H9 (cell line): Measurements from ENCODE around the gene ASB7. TPM values are rescaled to one million over a fixed set of nuclear protein-coding genes. Genes with fewer than 3 reads are reported as not detected.

Experiments
- DNase-seq: peaks from one replicate; pipeline ENCODE4 v3.0.0-alpha.2; 2017
- H2AFZ ChIP-seq: one replicate; pipeline ENCODE4 v1.6.1; 2013; ENCODE audit warnings: mild to moderate bottlenecking, low read length, control low read depth, moderate library complexity
- H2AK5ac ChIP-seq: 2 replicates; pipeline ENCODE4 v1.6.1; 2013; ENCODE audit warnings: low read length, control low read depth, mixed read lengths; ENCODE audit not compliant: insufficient read length
- H2BK120ac ChIP-seq: one replicate; pipeline ENCODE4 v1.6.1; 2013; ENCODE audit warnings: low read depth, mild to moderate bottlenecking, low read length, control low read depth, inconsistent platforms; ENCODE audit not compliant: poor library complexity, severe bottlenecking
- H2BK12ac ChIP-seq: 2 replicates; pipeline ENCODE4 v1.6.1; 2013; ENCODE audit warnings: low read length, control low read depth, mixed read lengths, low read depth; ENCODE audit not compliant: insufficient read length
- H2BK15ac ChIP-seq: 2 replicates; pipeline ENCODE4 v1.6.1; 2013; ENCODE audit warnings: low read depth, low read length, control low read depth
- H2BK20ac ChIP-seq: one replicate; pipeline ENCODE4 v1.6.1; 2013; ENCODE audit warnings: low read depth, mild to moderate bottlenecking, low read length, control low read depth, inconsistent platforms; ENCODE audit not compliant: poor library complexity, severe bottlenecking
- H2BK5ac ChIP-seq: 2 replicates; pipeline ENCODE4 v1.6.1; 2013; ENCODE audit warnings: low read length, control low read depth, mixed read lengths; ENCODE audit not compliant: insufficient read length
- H3K14ac ChIP-seq: 2 replicates; pipeline ENCODE4 v1.6.1; 2013; ENCODE audit warnings: low read length, control low read depth; ENCODE audit not compliant: insufficient read depth
- H3K18ac ChIP-seq: 2 replicates; pipeline ENCODE4 v1.6.1; 2013; ENCODE audit warnings: low read depth, mild to moderate bottlenecking, mixed read lengths, low read length, control low read depth; ENCODE audit not compliant: insufficient read length
- H3K23ac ChIP-seq: 2 replicates; pipeline ENCODE4 v1.6.1; 2013; ENCODE audit warnings: low read length, control low read depth, mixed read lengths, low read depth; ENCODE audit not compliant: insufficient read length
- H3K23me2 ChIP-seq: 2 replicates; pipeline ENCODE4 v1.6.1; 2013; ENCODE audit warnings: low read depth, mild to moderate bottlenecking, mixed read lengths, low read length, control low read depth; ENCODE audit not compliant: insufficient read length, poor library complexity, severe bottlenecking
- H3K27ac ChIP-seq: 2 replicates; pipeline ENCODE4 v1.5.1; 2013; ENCODE audit warnings: low read length, control low read depth, mixed read lengths, low read depth; ENCODE audit not compliant: insufficient read length
- H3K27me3 ChIP-seq: 2 replicates; pipeline ENCODE4 v1.6.1; 2013; ENCODE audit warnings: low read length, control low read depth, inconsistent platforms; ENCODE audit not compliant: insufficient read depth
- H3K4ac ChIP-seq: 2 replicates; pipeline ENCODE4 v1.6.1; 2013; ENCODE audit warnings: low read depth, mild to moderate bottlenecking, control low read depth, inconsistent platforms, low read length, moderate library complexity
- H3K4me1 ChIP-seq: 2 replicates; pipeline ENCODE4 v1.6.1; 2013; ENCODE audit warnings: low read length, control low read depth, inconsistent platforms; ENCODE audit not compliant: insufficient read depth
- H3K4me2 ChIP-seq: 2 replicates; pipeline ENCODE4 v1.6.1; 2013; ENCODE audit warnings: low read length, control low read depth, mixed read lengths; ENCODE audit not compliant: insufficient read length, insufficient read depth
- H3K56ac ChIP-seq: 2 replicates; pipeline ENCODE4 v1.6.1; 2013; ENCODE audit warnings: low read depth, mild to moderate bottlenecking, mixed read lengths, low read length, control low read depth; ENCODE audit not compliant: insufficient read length
- H3K79me1 ChIP-seq: 2 replicates; pipeline ENCODE4 v1.6.1; 2013; ENCODE audit warnings: low read depth, mild to moderate bottlenecking, moderate library complexity, low read length, control low read depth, inconsistent platforms; ENCODE audit not compliant: insufficient read depth, poor library complexity, severe bottlenecking
- H3K79me2 ChIP-seq: 2 replicates; pipeline ENCODE4 v1.6.1; 2013; ENCODE audit warnings: low read length, control low read depth, inconsistent platforms; ENCODE audit not compliant: insufficient read depth
- H3K9ac ChIP-seq: 2 replicates; pipeline ENCODE4 v1.6.1; 2013; ENCODE audit warnings: low read length, control low read depth, mixed read lengths; ENCODE audit not compliant: insufficient read length; ENCODE audit errors: extremely low read depth
- H3K9me3 ChIP-seq: one replicate; pipeline ENCODE4 v1.6.1; 2013; ENCODE audit warnings: low read depth, low read length, inconsistent platforms; ENCODE audit not compliant: control insufficient read depth
- H3T11ph ChIP-seq: one replicate; pipeline ENCODE4 v1.6.1; 2013; ENCODE audit warnings: mild to moderate bottlenecking, low read length, control low read depth, inconsistent platforms
- H4K20me1 ChIP-seq: one replicate; pipeline ENCODE4 v1.6.1; 2013; ENCODE audit not compliant: control insufficient read depth, insufficient read length, insufficient read depth
- H4K5ac ChIP-seq: 2 replicates; pipeline ENCODE4 v1.6.1; 2013; ENCODE audit warnings: low read depth, mild to moderate bottlenecking, mixed read lengths, low read length, control low read depth; ENCODE audit not compliant: insufficient read length
- H4K8ac ChIP-seq: replicated peaks from 2 replicates; pipeline ENCODE4 v1.6.1; 2013; ENCODE audit warnings: low read length, control low read depth, mixed read lengths, low read depth; ENCODE audit not compliant: insufficient read length
- H4K91ac ChIP-seq: 2 replicates; pipeline ENCODE4 v1.6.1; 2013; ENCODE audit warnings: low read depth, mild to moderate bottlenecking, moderate library complexity, mixed read lengths, low read length, control low read depth; ENCODE audit not compliant: insufficient read length
- H3K27ac Mint-ChIP-seq, 3 experiments: 2 replicates in 2 of 3; 3 replicates in 1 of 3; pipeline ENCODE4 v1.8.0; 2020 to 2021; ENCODE audit warnings: mixed read lengths in 3 of 3, mild to moderate bottlenecking in 1 of 3, moderate library complexity in 1 of 3
- H3K27me3 Mint-ChIP-seq: 2 replicates; pipeline ENCODE4 v1.8.0; 2021; ENCODE audit warnings: low read depth, mild to moderate bottlenecking, moderate library complexity, mixed read lengths
- H3K36me3 Mint-ChIP-seq, 3 experiments: 2 replicates in 2 of 3; 3 replicates in 1 of 3; pipeline ENCODE4 v1.8.0; 2020 to 2021; ENCODE audit warnings: low read depth in 3 of 3, mixed read lengths in 3 of 3; ENCODE audit not compliant: insufficient read depth in 1 of 3
- H3K4me1 Mint-ChIP-seq, 2 experiments: 2 replicates each; pipeline ENCODE4 v1.8.0; 2020; ENCODE audit warnings: mixed read lengths in 2 of 2
- H3K4me3 Mint-ChIP-seq, 2 experiments: 2 replicates in 1 of 2; 3 replicates in 1 of 2; pipeline ENCODE4 v1.8.0; 2020 to 2021; ENCODE audit warnings: mild to moderate bottlenecking in 2 of 2, mixed read lengths in 2 of 2, moderate library complexity in 1 of 2
- H3K9me3 Mint-ChIP-seq, 2 experiments: 2 replicates in 1 of 2; 3 replicates in 1 of 2; pipeline ENCODE4 v1.8.0; 2020; ENCODE audit warnings: mild to moderate bottlenecking in 2 of 2, mixed read lengths in 2 of 2, moderate library complexity in 1 of 2
- CTCF ChIP-seq: fragments of 200-600 bp; sonication (generic); conservative IDR thresholded peaks from 3 replicates; pipeline ENCODE4 v1.8.0; 2021; ENCODE audit warnings: antibody characterized with exemption, mild to moderate bottlenecking
- WGBS: extraction: QIAGEN DNeasy Blood & Tissue Kit; methylation state at CpG from one replicate; pipeline ENCODE4 v1.1.7; 2013; ENCODE audit warnings: missing lambda C conversion rate, low lambda C conversion rate, mixed read lengths; ENCODE audit not compliant: insufficient read length; ENCODE audit errors: extremely low coverage; 5-methylcytosine and 5-hydroxymethylcytosine counted together
- total RNA-seq: library from RNA; stranded (reverse); gene quantifications from 2 replicates; pipeline ENCODE4 v1.2.1, GENCODE V29; 2021

Gene ASB7
- total RNA-seq, 1 experiment from 2014 or later = 12.8 TPM

GRCh38 chr15:100665570-100665969 lies 63.2 kb downstream of the ASB7 start:
- Mint-ChIP-seq H3K9me3 (no peaks in the 10 kb centered on the region), H3K27ac (no peak overlapping the region), H3K36me3 (no peaks in the 10 kb centered on the region; a peak in 1 of 7 replicates), H3K27me3 (peaks cover 2% of the 10 kb centered on the region), H3K4me3 (no peak overlapping the region), H3K4me1 (peaks cover 8 to 12% of the 10 kb centered on the region in 2 experiments)
- H4K5ac ChIP-seq = no peak overlapping the region
- no peaks in the 10 kb centered on the region for H3K4me1 ChIP-seq
- H3K79me2 ChIP-seq = no peaks in the 10 kb centered on the region
- no peak overlapping the region for H4K91ac ChIP-seq
- H4K20me1 ChIP-seq = no peaks in the 10 kb centered on the region
- TF ChIP-seq CTCF = no peak
- H2BK12ac ChIP-seq = no peak overlapping the region
- H3K23me2 ChIP-seq = no peaks in the 10 kb centered on the region
- no peaks in the 10 kb centered on the region for H3K9me3 ChIP-seq
- H3T11ph ChIP-seq = no peak overlapping the region
- H3K27me3 ChIP-seq = no peaks in the 10 kb centered on the region
- no peak overlapping the region for H3K56ac ChIP-seq
- H2AK5ac ChIP-seq = no peak overlapping the region
- H3K4me2 ChIP-seq = no peak overlapping the region
- H3K14ac ChIP-seq = no peak overlapping the region
- no peak overlapping the region for H3K4ac ChIP-seq
- H3K27ac ChIP-seq = no peak overlapping the region
- no peak overlapping the region for H3K9ac ChIP-seq
- no peaks in the 10 kb centered on the region for H3K79me1 ChIP-seq
- no peak overlapping the region for H2AFZ ChIP-seq
- no peak for DNase-seq
- no CpG with 5 or more reads among the region's 7 CpGs for WGBS
- no peak overlapping the region for H3K18ac ChIP-seq
- H2BK15ac ChIP-seq = no peak overlapping the region
- no peak overlapping the region for H4K8ac ChIP-seq
- H2BK20ac ChIP-seq = no peak overlapping the region
- no peak overlapping the region for H3K23ac ChIP-seq
- no peak overlapping the region for H2BK5ac ChIP-seq
- no peak overlapping the region for H2BK120ac ChIP-seq
